ENCODE measurements around the gene HRCT1.
"Not testable (repeated sequence)": the region's sequence is repeated elsewhere in the genome, so short reads cannot be mapped to it uniquely, and the experiment has no call there.

HRCT1 gene

GRCh38 chr9:35897376-35898099 is 8.5 kb upstream of the HRCT1 start:
- DNase-seq = not testable (repeated sequence)

GRCh38 chr9:35898337-35898736 is 7.7 kb upstream of the HRCT1 start:
- DNase-seq = no peak

DNA sequence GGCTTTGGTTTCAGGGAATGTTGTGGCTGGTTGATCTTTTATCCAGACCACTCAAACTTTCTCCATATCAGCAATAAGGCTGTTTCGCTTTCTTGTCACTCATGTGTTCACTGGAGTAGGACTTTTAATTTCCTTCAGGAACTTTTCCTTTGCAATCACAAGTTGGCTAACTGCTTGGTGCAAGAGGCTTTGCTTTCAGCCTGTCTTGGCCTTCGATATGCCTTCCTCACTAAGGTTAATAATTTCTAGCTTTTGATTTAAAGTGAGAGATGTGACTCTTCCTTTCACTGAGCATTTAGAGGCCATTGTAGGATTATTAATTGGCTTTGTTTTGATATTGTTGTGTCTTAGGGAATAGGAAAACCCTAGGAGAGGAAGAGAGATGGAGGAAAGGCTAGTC is 7.0 kb upstream of the HRCT1 start:
- no peak for DNase-seq

DNA sequence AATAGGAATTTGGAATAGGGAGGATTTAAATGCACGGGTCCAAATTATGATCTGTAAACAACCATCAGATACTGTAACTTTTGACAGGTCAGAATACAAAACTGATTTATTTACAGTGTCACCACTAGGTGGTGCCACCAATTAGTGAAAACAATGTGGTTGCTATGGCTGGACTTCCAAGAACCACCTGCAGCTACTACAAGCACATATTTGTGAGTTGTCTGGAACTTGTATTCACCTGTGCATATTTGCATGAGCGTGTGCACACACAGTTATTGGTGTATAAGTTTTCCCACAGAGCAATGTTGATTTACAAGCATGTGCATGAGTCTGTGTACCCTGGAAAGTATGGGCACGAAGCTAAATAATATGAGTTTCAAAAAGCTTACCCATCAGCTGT is 3.0 kb upstream of the HRCT1 start:
- peak; percentile 40 for DNase-seq

GRCh38 chr9:35904338-35904737 is 1.7 kb upstream of the HRCT1 start:
- no peak for DNase-seq

- DNase-seq = no peak
Observed at GRCh38 chr9:35905051-35905781, 786 bp upstream of the HRCT1 start.

DNA sequence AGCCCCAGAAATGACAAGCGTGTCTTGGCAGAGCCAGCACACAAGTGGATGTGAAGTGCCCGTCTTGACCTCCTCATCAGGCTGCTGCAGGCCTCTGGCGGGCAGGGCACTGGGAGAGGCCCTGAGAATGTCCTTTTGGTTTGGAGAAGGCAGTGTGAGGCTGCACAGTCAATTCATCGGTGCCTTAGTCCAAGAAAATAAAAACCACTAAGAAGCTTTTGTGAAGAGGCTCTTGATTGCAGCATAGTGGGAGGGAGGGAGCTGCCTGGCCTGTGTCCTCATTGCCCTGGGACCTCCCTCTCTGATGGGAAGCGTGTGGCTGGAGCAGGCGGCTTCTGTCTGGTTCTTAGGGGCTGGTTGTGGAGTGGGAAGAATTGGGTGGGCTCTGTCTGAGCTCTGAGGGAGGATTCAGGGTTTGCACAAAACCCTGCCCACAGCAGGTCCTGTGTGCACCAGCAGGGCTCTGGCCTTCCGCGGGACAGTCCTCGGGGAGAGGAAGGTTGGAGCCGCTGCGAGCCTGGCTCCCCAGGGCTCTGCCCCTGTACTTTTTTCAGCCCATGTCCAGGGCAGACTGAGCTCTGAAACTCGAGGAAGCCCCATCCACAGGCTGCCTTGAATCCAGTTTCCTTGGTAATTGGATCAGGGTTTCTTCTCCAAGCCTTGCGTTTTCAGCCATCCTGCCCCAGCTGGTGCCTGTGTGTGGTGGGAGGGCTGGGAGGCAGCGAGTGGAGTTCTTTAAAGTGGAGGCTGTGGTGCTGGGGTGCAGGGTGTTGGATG is 1.1 kb downstream of the HRCT1 start:
- no peak for DNase-seq

GRCh38 chr9:35907711-35908503 is 1.9 kb downstream of the HRCT1 start:
- DNase-seq = peak; percentile 65

DNA sequence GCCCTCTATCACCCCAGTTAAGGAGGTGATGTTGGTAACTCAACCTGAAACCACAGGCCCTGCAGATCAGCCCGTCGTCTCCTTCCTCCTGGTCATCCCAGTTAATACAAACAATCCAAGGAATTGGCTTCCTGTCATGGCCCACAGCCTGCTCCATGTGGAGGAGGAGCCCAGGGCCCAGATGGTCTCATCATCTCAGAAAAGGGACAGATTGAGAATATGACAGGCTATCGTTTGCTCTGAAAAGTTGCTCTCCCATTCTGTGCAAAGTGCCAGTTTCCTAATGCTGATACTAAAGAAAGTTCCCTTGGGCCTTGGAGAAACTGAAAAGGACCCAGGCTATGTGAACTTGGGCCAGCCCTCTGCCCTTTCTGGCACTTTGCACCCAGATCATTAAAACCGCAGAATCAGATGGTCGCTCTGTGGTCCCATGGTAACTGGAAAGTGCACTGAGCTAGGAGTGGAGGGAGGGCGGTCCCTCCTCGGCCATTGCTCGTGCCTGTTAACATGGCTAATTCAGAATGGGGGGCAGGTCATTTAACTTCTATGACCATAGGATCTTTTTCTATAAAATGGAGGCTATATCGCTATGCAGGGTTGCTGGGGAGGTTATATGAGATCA is 2.6 kb downstream of the HRCT1 start:
- DNase-seq = no peak

DNA sequence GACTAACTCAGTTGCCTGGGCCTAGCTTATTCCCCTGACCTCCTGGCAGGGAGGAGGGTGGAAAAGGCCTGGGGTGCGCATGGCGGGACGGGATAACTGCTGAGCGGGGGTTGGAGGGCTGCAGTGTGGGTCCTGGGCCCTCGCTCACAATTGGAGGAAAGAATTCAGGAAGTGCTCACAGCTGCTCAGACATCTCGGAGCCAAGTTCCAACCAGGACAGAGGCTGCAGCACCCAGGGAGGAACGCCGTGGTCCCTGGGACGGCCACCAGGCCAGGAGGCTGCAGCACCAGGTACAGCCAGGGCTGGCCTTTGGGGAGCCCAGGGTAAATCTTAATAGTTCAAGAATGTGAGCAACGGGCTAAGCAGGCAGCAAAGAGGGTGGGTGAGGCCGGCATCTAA is 3.3 kb downstream of the HRCT1 start, which contains the start of gene SPAAR:
TSS of gene SPAAR (plus strand) at position 217 of the 400 bp plus-strand sequence. CDS start 974 bp downstream, outside the sequence.
- no peak for DNase-seq

- no peak for DNase-seq
Observed at GRCh38 chr9:35909687-35910612, 3.9 kb downstream of the HRCT1 start.

GRCh38 chr9:35910613-35911359 is 4.8 kb downstream of the HRCT1 start:
- DNase-seq = peak; percentile 42

DNA sequence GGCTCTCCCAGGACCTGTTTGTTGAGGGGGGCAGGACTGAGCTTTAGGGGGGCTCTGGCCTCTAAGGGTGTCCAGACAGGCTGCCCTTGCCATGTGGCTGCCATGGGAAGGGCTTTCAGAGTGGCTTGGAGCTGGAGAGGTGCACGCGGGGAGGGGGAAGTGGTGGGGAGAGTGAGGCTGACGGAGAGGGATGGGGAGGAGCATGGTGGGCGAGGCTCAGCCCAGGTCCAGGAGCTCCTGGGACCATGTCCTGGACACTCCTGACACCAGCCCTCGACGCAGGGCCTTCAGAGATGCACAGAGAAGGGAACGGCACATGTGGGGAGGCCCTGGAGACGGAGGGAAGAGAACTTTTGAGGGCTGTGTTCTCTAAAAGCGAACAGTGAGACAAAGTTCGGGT is 5.7 kb downstream of the HRCT1 start:
- DNase-seq = no peak

DNA sequence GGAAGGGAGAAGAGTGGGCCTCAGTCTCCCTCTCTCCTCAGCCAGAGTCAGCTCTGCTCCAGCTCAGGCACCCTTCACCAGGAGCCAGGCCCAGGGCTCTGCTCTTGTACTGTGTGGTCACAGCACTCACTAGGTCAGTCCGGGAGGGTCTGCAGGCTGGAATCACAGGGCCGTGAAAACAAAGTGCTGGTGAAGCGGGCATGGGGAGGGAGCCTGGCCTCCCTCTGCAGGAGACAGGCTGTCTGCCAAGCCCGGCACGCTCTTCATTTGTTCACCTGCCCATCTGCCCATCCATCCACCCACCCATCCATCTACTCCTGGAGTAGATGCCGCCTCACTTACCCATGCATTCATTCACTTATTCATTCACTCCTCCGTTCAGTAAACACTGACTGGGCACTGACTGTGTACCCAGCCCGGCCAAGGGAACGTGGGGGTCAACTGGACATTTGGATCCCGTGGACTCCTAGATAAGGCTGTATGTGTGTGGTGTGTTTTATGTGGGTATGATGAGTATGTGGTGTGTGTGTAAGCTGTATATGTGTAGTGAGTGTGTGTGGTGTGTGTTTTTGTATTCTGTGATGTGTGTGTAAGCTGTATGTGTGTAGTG is 6.9 kb downstream of the HRCT1 start:
- no peak for DNase-seq

DNA sequence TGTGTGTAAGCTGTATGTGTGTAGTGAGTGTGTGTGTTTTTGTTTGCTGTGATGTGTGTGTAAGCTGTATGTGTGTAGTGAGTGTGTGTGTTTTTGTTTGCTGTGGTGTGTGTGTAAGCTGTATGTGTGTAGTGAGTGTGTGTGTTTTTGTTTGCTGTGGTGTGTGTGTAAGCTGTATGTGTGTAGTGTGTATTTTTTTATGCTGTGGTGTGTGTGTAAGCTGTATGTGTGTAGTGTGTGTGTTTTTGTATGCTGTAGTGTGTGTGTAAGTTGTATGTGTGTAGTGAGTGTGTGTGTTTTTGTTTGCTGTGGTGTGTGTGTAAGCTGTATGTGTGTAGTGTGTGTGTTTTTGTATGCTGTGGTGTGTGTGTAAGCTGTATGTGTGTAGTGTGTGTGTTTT is 7.4 kb downstream of the HRCT1 start:
- DNase-seq = not testable (repeated sequence)

- DNase-seq = no peak
Observed at GRCh38 chr9:35914301-35914807, 8.4 kb downstream of the HRCT1 start.

- DNase-seq = no peak
Observed at GRCh38 chr9:35915681-35916294, 9.8 kb downstream of the HRCT1 start.

DNA sequence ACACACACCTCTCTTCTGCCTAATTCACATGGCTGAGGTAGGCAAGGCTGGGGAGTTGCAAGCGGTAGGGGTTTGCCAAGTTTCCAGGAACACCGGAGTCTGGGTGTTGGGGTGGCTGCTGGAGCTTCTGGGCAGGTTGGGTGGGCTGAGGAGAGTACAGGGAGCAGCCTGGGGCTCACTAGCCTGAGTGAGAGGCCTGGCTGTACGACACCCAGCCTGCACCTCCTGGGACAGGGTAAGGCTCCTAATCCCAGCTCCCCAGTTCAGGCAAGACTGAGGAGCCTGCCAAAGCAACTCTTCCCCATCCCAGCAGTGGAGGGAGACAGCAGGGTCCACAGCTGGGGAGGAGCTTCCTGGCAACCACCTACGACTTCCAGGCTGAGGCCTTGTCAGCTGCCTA is 11.3 kb downstream of the HRCT1 start:
- DNase-seq = no peak

- no peak for DNase-seq
Observed at GRCh38 chr9:35918780-35919179, 12.8 kb downstream of the HRCT1 start.
